Body of pancreas (tissue), 4 donors: ENCODE data around the gene MOBP. TPM values are rescaled to one million over a fixed set of nuclear protein-coding genes. Genes with fewer than 3 reads are reported as not detected.

Source experiments
- ATAC-seq: fragments of 150-250 bp; one replicate; pipeline ENCODE4 v1.9.1; 2016
- DNase-seq, 4 donors: peaks; one replicate each; pipeline ENCODE4 v3.0.0-alpha.2; 2019
- H3K27ac ChIP-seq, 4 donors: fragments of 200-600 bp; sonication (generic); 1 replicate in 3 of 4; 2 replicates in 1 of 4; pipeline versions ENCODE4 v1.5.1 to v1.6.1; 2016 to 2019; ENCODE audit warnings: mild to moderate bottlenecking in 1 of 4, mixed read lengths in 1 of 4, moderate library complexity in 1 of 4
- H3K27me3 ChIP-seq, 2 donors: fragments of 200-600 bp; sonication (generic); one replicate each; pipeline ENCODE4 v1.6.0; 2016; ENCODE audit warnings: mild to moderate bottlenecking in 1 of 2
- H3K36me3 ChIP-seq, 2 donors: fragments of 200-600 bp; sonication (generic); replicated peaks in 1 of 2; 2 replicates each; pipeline ENCODE4 v1.5.1; 2016; ENCODE audit warnings: low read depth in 2 of 2; ENCODE audit not compliant: insufficient read depth in 1 of 2
- H3K4me1 ChIP-seq: fragments of 200-600 bp; sonication (generic); one replicate; pipeline ENCODE4 v1.6.0; 2016
- H3K4me3 ChIP-seq, 2 donors: fragments of 200-600 bp; sonication (generic); 1 replicate in 1 of 2; 2 replicates in 1 of 2; pipeline ENCODE4 v1.5.1; 2016 to 2019
- H3K9me3 ChIP-seq, 3 donors: fragments of 200-600 bp; sonication (generic); 1 replicate in 2 of 3; 2 replicates in 1 of 3; pipeline ENCODE4 v1.5.1; 2016
- CTCF ChIP-seq, 7 experiments: fragments of 450-650 bp in 4 of 7; fragments of 200-600 bp in 3 of 7; sonication (generic) in 3 of 7; IDR thresholded peaks; one replicate each; pipeline ENCODE4 v1.5.1; 2016 to 2019; ENCODE audit warnings: antibody characterized with exemption in 7 of 7
- POLR2A ChIP-seq, 3 donors: fragments of 450-650 bp; IDR thresholded peaks; one replicate each; pipeline ENCODE4 v1.6.1; 2016; ENCODE audit warnings: antibody characterized with exemption in 3 of 3, mild to moderate bottlenecking in 2 of 3
- WGBS, 2 donors: methylation state at CpG; one replicate each; pipeline ENCODE4 v1.1.5; 2017; 5-methylcytosine and 5-hydroxymethylcytosine counted together
- intact Hi-C: fragments of 100-400 bp; cut with DNase I; formaldehyde crosslinking; loops from one replicate; pipeline ENCODE4 v1.15.1; 2023
- total RNA-seq, 2 donors: library from RNA; depleted of rRNA; stranded (reverse); fragments of >200 nt; gene quantifications; one replicate each; pipeline ENCODE4 v1.1.0, GENCODE V29; 2016

MOBP gene
- total RNA-seq, 2 donors from 2014 or later: not detected

- DNase-seq (no peak), ATAC-seq (no peak)
- intact Hi-C loops: loop anchor here (5.0 kb wide), 1 partner anchor 52 kb away; no protein-coding TSS in a partner anchor
- no peaks in the 10 kb centered on the region for H3K27me3 ChIP-seq
- H3K36me3 ChIP-seq: no peaks in the 10 kb centered on the region
- no peak overlapping the region for H3K27ac ChIP-seq
- TF ChIP-seq CTCF (IDR thresholded peaks at IDR 0.05): no peak
- no peak for TF ChIP-seq POLR2A (IDR thresholded peaks at IDR 0.05)
- no peak overlapping the region for H3K4me3 ChIP-seq
- WGBS, 2 donors: 54 to 56% methylated on average over 4 of the region's 4 CpGs
- no peaks in the 10 kb centered on the region for H3K9me3 ChIP-seq
- no peaks in the 10 kb centered on the region for H3K4me1 ChIP-seq
Measured at GRCh38 chr3:39494781-39495180, 27.3 kb downstream of the MOBP start.

- Histone ChIP-seq H3K36me3 (no peaks in the 10 kb centered on the region), H3K4me1 (peaks cover 10% of the 10 kb centered on the region), H3K9me3 (no peaks in the 10 kb centered on the region), H3K4me3 (no peak overlapping the region), H3K27ac (no peak overlapping the region), H3K27me3 (peaks cover 0 to 11% of the 10 kb centered on the region in 2 donors)
- DNase-seq: no peak
- TF ChIP-seq POLR2A (IDR thresholded peaks at IDR 0.05) (no peak), CTCF (IDR thresholded peaks at IDR 0.05) (no peak)
- no peak for ATAC-seq
- WGBS, 2 donors: 72 to 80% methylated on average over 5 of the region's 5 CpGs
- intact Hi-C loops: loop anchor here (5.0 kb wide), 1 partner anchor 55 kb away; no protein-coding TSS in a partner anchor
Measured at GRCh38 chr3:39497753-39498152, 30.3 kb downstream of the MOBP start.

GRCh38 chr3:39499651-39500273, 32.3 kb downstream of the MOBP start:
- Histone ChIP-seq H3K27ac (no peak overlapping the region), H3K4me1 (peaks cover 10% of the 10 kb centered on the region), H3K9me3 (no peaks in the 10 kb centered on the region), H3K27me3 (peaks cover 0 to 14% of the 10 kb centered on the region in 2 donors), H3K36me3 (no peaks in the 10 kb centered on the region), H3K4me3 (no peak overlapping the region)
- TF ChIP-seq POLR2A (IDR thresholded peaks at IDR 0.05): no peak
- no peak for TF ChIP-seq CTCF (IDR thresholded peaks at IDR 0.05)
- DNase-seq (no peak), ATAC-seq (no peak)
- 32 to 41% methylated on average over 2 of the region's 2 CpGs for WGBS, 2 donors
- intact Hi-C loops: loop anchor here (5.0 kb wide), 1 partner anchor 57 kb away; no protein-coding TSS in a partner anchor

GRCh38 chr3:39501059-39501458, 33.6 kb downstream of the MOBP start:
- ATAC-seq (no peak), DNase-seq (no peak)
- Histone ChIP-seq H3K4me3 (no peak overlapping the region), H3K4me1 (peaks cover 10% of the 10 kb centered on the region), H3K9me3 (no peaks in the 10 kb centered on the region), H3K27me3 (peaks cover 0 to 14% of the 10 kb centered on the region in 2 donors), H3K27ac (no peak overlapping the region), H3K36me3 (no peaks in the 10 kb centered on the region)
- 35 to 44% methylated on average over 3 of the region's 3 CpGs for WGBS, 2 donors
- TF ChIP-seq POLR2A (IDR thresholded peaks at IDR 0.05) (no peak), CTCF (IDR thresholded peaks at IDR 0.05) (no peak)
- intact Hi-C loops: no loop called here
